ENCODE results near the gene KLRC2. TPM values are rescaled to one million over a fixed set of nuclear protein-coding genes. Genes with fewer than 3 reads are reported as not detected.
"Not testable (repeated sequence)": the region's sequence is repeated elsewhere in the genome, so short reads cannot be mapped to it uniquely, and the experiment has no call there.

Gene KLRC2
- total RNA-seq, 1 experiment from 2014 or later, result not detected

- BruUV-seq (replicated peaks), result no TSS peak
- no peaks in the 10 kb centered on the region; the same call in 1 of the 2 replicates for H3K9me3 ChIP-seq
- Mint-ChIP-seq H3K27ac (ENCODE audit: unreplicated experiment) (no peak overlapping the region), H3K36me3 (ENCODE audit: insufficient read depth, unreplicated experiment) (no peaks in the 10 kb centered on the region), H3K4me1 (ENCODE audit: low read depth, unreplicated experiment) (peaks cover 15% of the 10 kb centered on the region), H3K9me3 (ENCODE audit: unreplicated experiment) (peaks cover 12% of the 10 kb centered on the region), H3K27me3 (ENCODE audit: insufficient read depth, unreplicated experiment) (no peaks in the 10 kb centered on the region), H3K4me3 (ENCODE audit: unreplicated experiment) (no peak overlapping the region)
- no peak for TF ChIP-seq CTCF (IDR thresholded peaks at IDR 0.05; ENCODE audit: insufficient read depth in 1 of 2, low read depth in 1 of 2, low read length in 1 of 2, severe bottlenecking in 1 of 2, unreplicated experiment in 1 of 2)
- DNase-seq, result no peak
- intact Hi-C loops (cut with micrococcal nuclease; ENCODE audit: unreplicated experiment), result no loop called here
- CTCF ChIA-PET, result no interaction called here
- H3K36me3 ChIP-seq (ENCODE audit: control insufficient read depth, insufficient read depth, low read length), result no peaks in the 10 kb centered on the region
- peaks cover 8% of the 10 kb centered on the region; the same call in 1 of the 2 replicates for H3K4me1 ChIP-seq
- POLR2A ChIA-PET, result no interaction called here
- H3K27me3 ChIP-seq (replicated peaks; ENCODE audit: control insufficient read depth, insufficient read depth, low read length), result no peaks in the 10 kb centered on the region
- H3K4me3 ChIP-seq (ENCODE audit: low read depth, low read length), result no peak overlapping the region
These were observed 47.0 kb downstream of the KLRC2 start for GRCh38 chr12:10388624-10389413.

GRCh38 chr12:10387498-10387897 lies 48.3 kb downstream of the KLRC2 start:
- Mint-ChIP-seq H3K9me3 (ENCODE audit: unreplicated experiment) (peaks cover 21% of the 10 kb centered on the region), H3K4me1 (ENCODE audit: low read depth, unreplicated experiment) (peaks cover 15% of the 10 kb centered on the region)
- DNase-seq; H3K9me3 ChIP-seq; BruUV-seq (replicated peaks); H3K27ac Mint-ChIP-seq (ENCODE audit: unreplicated experiment); H3K36me3 ChIP-seq (ENCODE audit: control insufficient read depth, insufficient read depth, low read length); H3K4me1 ChIP-seq; H3K4me3 Mint-ChIP-seq (ENCODE audit: unreplicated experiment); H3K4me3 ChIP-seq (ENCODE audit: low read depth, low read length); CTCF ChIA-PET; H3K36me3 Mint-ChIP-seq (ENCODE audit: insufficient read depth, unreplicated experiment); POLR2A ChIA-PET; intact Hi-C loops (cut with micrococcal nuclease; ENCODE audit: unreplicated experiment); H3K27me3 Mint-ChIP-seq (ENCODE audit: insufficient read depth, unreplicated experiment); H3K27me3 ChIP-seq (replicated peaks; ENCODE audit: control insufficient read depth, insufficient read depth, low read length): not testable (repeated sequence)

GRCh38 chr12:10386857-10387256 lies 49.0 kb downstream of the KLRC2 start:
- no peaks in the 10 kb centered on the region for H3K27me3 Mint-ChIP-seq (ENCODE audit: insufficient read depth, unreplicated experiment)
- H3K27ac Mint-ChIP-seq (ENCODE audit: unreplicated experiment), result no peak overlapping the region
- no peaks in the 10 kb centered on the region for H3K36me3 Mint-ChIP-seq (ENCODE audit: insufficient read depth, unreplicated experiment)
- POLR2A ChIA-PET, result no interaction called here
- CTCF ChIA-PET, result interaction anchor here (0.7 kb wide), 1 partner anchor 9 kb away, joined by 3 read pairs; no protein-coding TSS in a partner anchor
- intact Hi-C loops (cut with micrococcal nuclease; ENCODE audit: unreplicated experiment), result no loop called here
- H3K4me3 Mint-ChIP-seq (ENCODE audit: unreplicated experiment), result no peak overlapping the region
- no peaks in the 10 kb centered on the region for H3K27me3 ChIP-seq (replicated peaks; ENCODE audit: control insufficient read depth, insufficient read depth, low read length)
- H3K9me3 ChIP-seq, result no peaks in the 10 kb centered on the region; the same call in 1 of the 2 replicates
- H3K4me1 ChIP-seq, result peaks cover 8% of the 10 kb centered on the region; the same call in 1 of the 2 replicates
- no peaks in the 10 kb centered on the region for H3K36me3 ChIP-seq (ENCODE audit: control insufficient read depth, insufficient read depth, low read length)
- no peak for DNase-seq
- no peak for TF ChIP-seq CTCF (IDR thresholded peaks at IDR 0.05; ENCODE audit: insufficient read depth in 1 of 2, low read depth in 1 of 2, low read length in 1 of 2, severe bottlenecking in 1 of 2, unreplicated experiment in 1 of 2)
- H3K4me3 ChIP-seq (ENCODE audit: low read depth, low read length), result no peak overlapping the region
- H3K4me1 Mint-ChIP-seq (ENCODE audit: low read depth, unreplicated experiment), result peaks cover 19% of the 10 kb centered on the region
- peaks cover 27% of the 10 kb centered on the region for H3K9me3 Mint-ChIP-seq (ENCODE audit: unreplicated experiment)
- BruUV-seq (replicated peaks), result no TSS peak
